Right lobe of liver (tissue), 6 donors: ENCODE measurements around the gene SLCO3A1. TPM values are rescaled to one million over a fixed set of nuclear protein-coding genes. Genes with fewer than 3 reads are reported as not detected.

Source experiments
- ATAC-seq, 4 donors: fragments of 200-7000 bp; cut with Tn5 transposase; one replicate each; pipeline ENCODE4 v1.9.1; 2020; ENCODE audit warnings: mild to moderate bottlenecking in 4 of 4, moderate library complexity in 4 of 4
- DNase-seq, 3 donors: peaks; one replicate each; pipeline ENCODE4 v3.0.0-alpha.2; 2020
- H3K27ac ChIP-seq, 3 donors: fragments of 200-600 bp; one replicate each; pipeline ENCODE4 v1.8.0; 2022
- H3K27me3 ChIP-seq, 2 donors: fragments of 200-600 bp; one replicate each; pipeline ENCODE4 v1.8.0; 2022
- H3K36me3 ChIP-seq, 4 donors: fragments of 200-600 bp; sonication (generic) in 1 of 4; one replicate each; pipeline versions ENCODE4 v1.5.1 to v1.8.0; 2017 to 2022; ENCODE audit warnings: control low read depth in 1 of 4
- H3K4me1 ChIP-seq, 4 donors: fragments of 200-600 bp; sonication (generic) in 1 of 4; one replicate each; pipeline versions ENCODE4 v1.5.1 to v1.8.0; 2017 to 2022; ENCODE audit warnings: control low read depth in 1 of 4
- H3K4me3 ChIP-seq, 3 donors: fragments of 200-600 bp; one replicate each; pipeline ENCODE4 v1.8.0; 2022
- H3K9me3 ChIP-seq, 4 donors: fragments of 200-600 bp; sonication (generic) in 1 of 4; one replicate each; pipeline versions ENCODE4 v1.5.1 to v1.8.0; 2017 to 2022; ENCODE audit warnings: control low read depth in 1 of 4
- CTCF ChIP-seq, 4 donors: fragments of 200-600 bp in 3 of 4; fragments of 450-650 bp in 1 of 4; IDR thresholded peaks; one replicate each; pipeline versions ENCODE4 v1.5.1 to v1.8.0; 2016 to 2022; ENCODE audit warnings: antibody characterized with exemption in 4 of 4, mild to moderate bottlenecking in 2 of 4
- POLR2A ChIP-seq: fragments of 450-650 bp; IDR thresholded peaks from one replicate; pipeline ENCODE4 v1.6.1; 2017; ENCODE audit warnings: antibody characterized with exemption, mild to moderate bottlenecking
- WGBS: methylation state at CpG from one replicate; pipeline ENCODE4 v1.1.6; 2018; ENCODE audit warnings: low coverage, low lambda C conversion rate; ENCODE audit not compliant: insufficient coverage; ENCODE audit errors: missing lambda C conversion rate; 5-methylcytosine and 5-hydroxymethylcytosine counted together
- intact Hi-C, 2 donors: fragments of 100-400 bp; cut with DNase I; formaldehyde crosslinking; loops; one replicate each; pipeline versions ENCODE4 v1.11.2 to v1.14.1; 2022
- total RNA-seq, 6 experiments: library from RNA; depleted of rRNA in 2 of 6; stranded (reverse); fragments of >200 nt in 2 of 6; fragmentation: NEBNext Ultra II Directional in 3 of 6; extraction: Animal tissue kit (Norgen Biotek cat#: 25700) in 3 of 6; gene quantifications; one replicate each; pipeline versions ENCODE4 v1.1.0 to v1.2.4, GENCODE V29; 2016 to 2023
- donor health status: DM: no; HTN: yes; CAD: no.
- donor health status: DM: no; HTN: no; CAD: no.
- donor health status: DM: no; HTN: no; CAD: no.
- donor health status: DM: no; HTN: yes; CAD: no.
- donor health status: DM: no; HTN: yes; CAD: no.

The SLCO3A1 gene
- total RNA-seq, 6 experiments from 2014 or later: 2.4 to 7.7 (median 3.7) TPM

GRCh38 chr15:92082006-92082843 is 228.7 kb downstream of the SLCO3A1 start:
- WGBS: 9% methylated on average over 9 of the region's 10 CpGs
- intact Hi-C loops: no loop called here
- ATAC-seq (peak; percentile 74 to 85 (median 80)), DNase-seq (peak in 1 of 3 donors; percentile 44)
- H3K4me3 ChIP-seq: no peak overlapping the region
- H3K36me3 ChIP-seq: no peaks in the 10 kb centered on the region
- peaks cover 0 to 4% (median 0%) of the 10 kb centered on the region in 4 donors for H3K4me1 ChIP-seq
- H3K27ac ChIP-seq: no peak overlapping the region
- TF ChIP-seq CTCF (IDR thresholded peaks at IDR 0.05) (peak; percentile 56 to 84 (median 80)), POLR2A (no peak)
- no peaks in the 10 kb centered on the region for H3K27me3 ChIP-seq
- H3K9me3 ChIP-seq: no peaks in the 10 kb centered on the region

- 56% methylated on average over 4 of the region's 4 CpGs for WGBS
These were observed 229.7 kb downstream of the SLCO3A1 start for GRCh38 chr15:92083190-92083589.

GRCh38 chr15:92087211-92087610 is 233.7 kb downstream of the SLCO3A1 start:
- Histone ChIP-seq H3K4me1 (peaks cover 0 to 2% (median 0%) of the 10 kb centered on the region in 4 donors), H3K36me3 (no peaks in the 10 kb centered on the region), H3K27ac (no peak overlapping the region), H3K27me3 (no peaks in the 10 kb centered on the region), H3K9me3 (no peaks in the 10 kb centered on the region), H3K4me3 (no peak overlapping the region)
- ATAC-seq (no peak), DNase-seq (no peak)
- WGBS: 100% methylated on average over 2 of the region's 2 CpGs
- TF ChIP-seq CTCF (IDR thresholded peaks at IDR 0.05) (no peak), POLR2A (no peak)
- intact Hi-C loops: no loop called here

More at GRCh38 chr15:92083190-92083589, 229.7 kb downstream of the SLCO3A1 start:
- no peak overlapping the region for H3K4me3 ChIP-seq
- peaks cover 0 to 4% (median 0%) of the 10 kb centered on the region in 4 donors for H3K4me1 ChIP-seq
- intact Hi-C loops: no loop called here
- no peak overlapping the region for H3K27ac ChIP-seq
- ATAC-seq (no peak), DNase-seq (no peak)
- H3K27me3 ChIP-seq: no peaks in the 10 kb centered on the region
- H3K9me3 ChIP-seq: no peaks in the 10 kb centered on the region
- no peak for TF ChIP-seq CTCF (IDR thresholded peaks at IDR 0.05)
- no peak for TF ChIP-seq POLR2A
- no peaks in the 10 kb centered on the region for H3K36me3 ChIP-seq

GRCh38 chr15:92091155-92091734 is 237.7 kb downstream of the SLCO3A1 start:
- no peaks in the 10 kb centered on the region for H3K36me3 ChIP-seq
- TF ChIP-seq POLR2A: no peak
- TF ChIP-seq CTCF (IDR thresholded peaks at IDR 0.05): peak; percentile 58 to 78 (median 68)
- ATAC-seq: peak; percentile 82 to 90 (median 84)
- no peak overlapping the region for H3K27ac ChIP-seq
- no peak overlapping the region for H3K4me3 ChIP-seq
- no peaks in the 10 kb centered on the region for H3K27me3 ChIP-seq
- DNase-seq: peak; percentile 67 to 73 (median 70)
- no peaks in the 10 kb centered on the region for H3K4me1 ChIP-seq
- 56% methylated on average over 16 of the region's 17 CpGs for WGBS
- intact Hi-C loops: loop anchor here in 1 of 2 donors (10.0 kb wide), 1 partner anchor 134 kb away; no protein-coding TSS in a partner anchor
- no peaks in the 10 kb centered on the region for H3K9me3 ChIP-seq
